CD8-positive, alpha-beta memory T cell (primary cell): ENCODE results near the gene CHML. TPM values are rescaled to one million over a fixed set of nuclear protein-coding genes. Genes with fewer than 3 reads are reported as not detected.

Experiments used
- CTCF ChIA-PET: fragments of 350-600 bp; sonication (Branson Sonifier 250); formaldehyde crosslinking; loops from one replicate; lab custom pipeline; 2021; ENCODE audit warnings: antibody characterized with exemption; lab: Charles Lee
- POLR2A ChIA-PET: fragments of 350-600 bp; sonication (Branson Sonifier 250); formaldehyde crosslinking; loops from one replicate; lab custom pipeline; 2021; ENCODE audit warnings: antibody characterized with exemption; lab: Charles Lee
- DNase-seq, 5 donors: peaks; one replicate each; pipeline versions ENCODE4 v3.0.0 to v3.0.0-alpha.2; 2020 to 2022; ENCODE audit warnings: mixed read lengths in 1 of 5
- H3K27ac ChIP-seq: one replicate; pipeline ENCODE4 v1.7.0; 2013; ENCODE audit warnings: low read depth, mild to moderate bottlenecking, low read length, moderate library complexity
- H3K27me3 ChIP-seq: 2 replicates; pipeline ENCODE4 v1.7.0; 2013; ENCODE audit warnings: low read length, mild to moderate bottlenecking; ENCODE audit not compliant: insufficient read depth, poor library complexity, severe bottlenecking
- H3K36me3 ChIP-seq: 2 replicates; pipeline ENCODE4 v1.7.0; 2013; ENCODE audit warnings: mild to moderate bottlenecking, low read length, moderate library complexity; ENCODE audit not compliant: insufficient read depth
- H3K4me1 ChIP-seq: 2 replicates; pipeline ENCODE4 v1.7.0; 2013; ENCODE audit warnings: mild to moderate bottlenecking, low read length, moderate library complexity; ENCODE audit not compliant: insufficient read depth
- H3K4me3 ChIP-seq: 2 replicates; pipeline ENCODE4 v1.7.0; 2013; ENCODE audit warnings: mild to moderate bottlenecking, low read length
- H3K9me3 ChIP-seq: 2 replicates; pipeline ENCODE4 v1.7.0; 2013; ENCODE audit warnings: mild to moderate bottlenecking, low read length
- H3K27ac Mint-ChIP-seq, 8 donors: one replicate each; pipeline ENCODE4 v1.8.0; 2020 to 2021; ENCODE audit warnings: mixed read lengths in 8 of 8, mild to moderate bottlenecking in 6 of 8, inconsistent platforms in 3 of 8, moderate library complexity in 3 of 8
- H3K27me3 Mint-ChIP-seq, 2 donors: one replicate each; pipeline ENCODE4 v1.8.0; 2020 to 2021; ENCODE audit warnings: mixed read lengths in 2 of 2, mild to moderate bottlenecking in 1 of 2, moderate library complexity in 1 of 2
- H3K36me3 Mint-ChIP-seq, 3 donors: one replicate each; pipeline ENCODE4 v1.8.0; 2020 to 2021; ENCODE audit warnings: mixed read lengths in 3 of 3, inconsistent platforms in 1 of 3, mild to moderate bottlenecking in 1 of 3
- H3K4me1 Mint-ChIP-seq, 3 donors: one replicate each; pipeline ENCODE4 v1.8.0; 2020 to 2021; ENCODE audit warnings: mixed read lengths in 3 of 3, inconsistent platforms in 1 of 3, mild to moderate bottlenecking in 1 of 3
- H3K4me3 Mint-ChIP-seq, 7 donors: one replicate each; pipeline ENCODE4 v1.8.0; 2020 to 2021; ENCODE audit warnings: mixed read lengths in 7 of 7, mild to moderate bottlenecking in 6 of 7, moderate library complexity in 4 of 7, inconsistent platforms in 2 of 7
- H3K9me3 Mint-ChIP-seq, 5 donors: one replicate each; pipeline ENCODE4 v1.8.0; 2020 to 2022; ENCODE audit warnings: mixed read lengths in 5 of 5, mild to moderate bottlenecking in 3 of 5, moderate library complexity in 2 of 5, inconsistent platforms in 1 of 5
- polyA plus RNA-seq: library from polyadenylated mRNA; unstranded; fragments of 300-500 nt; fragmentation: Illumina TruSeq; gene quantifications from one replicate; pipeline ENCODE4 v1.2.3, GENCODE V29; 2021
- total RNA-seq, 2 experiments: library from RNA; stranded (reverse); gene quantifications; one replicate each; pipeline ENCODE4 v1.2.3, GENCODE V29; 2021

CHML gene
- total and polyA plus RNA-seq, 3 experiments from 2014 or later, result 3.9 to 21.6 (median 20.3) TPM

DNA sequence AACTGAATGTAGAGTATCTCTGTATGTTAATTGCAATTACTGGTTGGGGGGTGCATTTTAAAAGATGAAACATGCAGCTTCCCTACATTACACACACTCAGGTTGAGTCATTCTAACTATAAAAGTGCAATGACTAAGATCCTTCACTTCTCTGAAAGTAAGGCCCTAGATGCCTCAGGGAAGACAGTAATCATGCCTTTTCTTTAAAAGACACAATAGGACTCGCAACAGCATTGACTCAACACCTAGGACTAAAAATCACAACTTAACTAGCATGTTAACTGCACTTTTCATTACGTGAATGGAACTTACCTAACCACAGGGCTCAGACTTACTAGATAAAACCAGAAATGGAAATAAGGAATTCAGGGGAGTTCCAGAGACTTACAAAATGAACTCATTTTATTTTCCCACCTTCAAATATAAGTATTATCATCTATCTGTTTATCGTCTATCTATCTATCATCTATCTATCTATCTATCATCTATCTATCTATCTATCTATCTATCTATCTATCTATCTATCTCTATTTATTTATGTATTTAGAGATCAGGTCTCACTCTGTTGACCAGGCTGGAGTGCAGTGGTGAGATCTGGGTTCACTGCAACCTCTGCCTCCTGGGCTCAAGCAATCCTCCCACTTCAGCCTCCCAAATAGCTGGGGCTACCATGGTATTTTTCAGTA lies 47.8 kb downstream of the CHML start:
- H3K4me1 Mint-ChIP-seq, result no peaks in the 10 kb centered on the region
- Histone ChIP-seq H3K4me3 (no peak overlapping the region), H3K27ac (no peak overlapping the region), H3K9me3 (no peaks in the 10 kb centered on the region), H3K36me3 (no peaks in the 10 kb centered on the region), H3K27me3 (no peaks in the 10 kb centered on the region), H3K4me1 (no peaks in the 10 kb centered on the region)
- no peak overlapping the region for H3K4me3 Mint-ChIP-seq
- CTCF ChIA-PET, result no interaction called here
- peaks cover 4 to 17% (median 13%) of the 10 kb centered on the region in 3 donors for H3K36me3 Mint-ChIP-seq
- no peaks in the 10 kb centered on the region for H3K9me3 Mint-ChIP-seq
- H3K27me3 Mint-ChIP-seq, result no peaks in the 10 kb centered on the region
- POLR2A ChIA-PET, result no interaction called here
- no peak for DNase-seq
- no peak overlapping the region for H3K27ac Mint-ChIP-seq

DNA sequence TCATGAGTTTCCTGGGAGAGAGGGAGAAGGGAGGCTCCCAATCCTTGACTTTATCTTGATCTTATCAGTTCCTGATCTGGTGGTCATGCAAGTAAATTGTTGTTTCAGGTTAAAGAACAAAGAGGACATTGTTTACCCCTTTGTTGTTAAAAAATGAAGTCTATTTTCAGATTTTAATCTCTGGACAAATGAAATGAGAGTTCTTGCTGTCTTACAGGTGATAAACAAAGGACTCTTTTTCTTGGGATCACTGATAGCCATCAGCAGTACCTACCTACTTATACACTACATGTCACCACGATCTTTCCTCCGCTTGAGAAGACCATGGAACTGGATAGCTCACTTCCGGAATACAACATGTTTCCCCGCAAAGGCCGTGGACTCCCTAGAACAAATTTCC lies 48.4 kb downstream of the CHML start:
- Histone ChIP-seq H3K27me3 (no peaks in the 10 kb centered on the region), H3K4me3 (no peak overlapping the region), H3K27ac (no peak overlapping the region), H3K9me3 (no peaks in the 10 kb centered on the region), H3K4me1 (no peaks in the 10 kb centered on the region), H3K36me3 (no peaks in the 10 kb centered on the region)
- Mint-ChIP-seq H3K9me3 (no peaks in the 10 kb centered on the region), H3K27ac (no peak overlapping the region), H3K36me3 (peaks cover 4 to 16% (median 13%) of the 10 kb centered on the region in 3 donors), H3K4me1 (no peaks in the 10 kb centered on the region), H3K27me3 (no peaks in the 10 kb centered on the region), H3K4me3 (no peak overlapping the region)
- ChIA-PET POLR2A (no interaction called here), CTCF (no interaction called here)
- no peak for DNase-seq

DNA sequence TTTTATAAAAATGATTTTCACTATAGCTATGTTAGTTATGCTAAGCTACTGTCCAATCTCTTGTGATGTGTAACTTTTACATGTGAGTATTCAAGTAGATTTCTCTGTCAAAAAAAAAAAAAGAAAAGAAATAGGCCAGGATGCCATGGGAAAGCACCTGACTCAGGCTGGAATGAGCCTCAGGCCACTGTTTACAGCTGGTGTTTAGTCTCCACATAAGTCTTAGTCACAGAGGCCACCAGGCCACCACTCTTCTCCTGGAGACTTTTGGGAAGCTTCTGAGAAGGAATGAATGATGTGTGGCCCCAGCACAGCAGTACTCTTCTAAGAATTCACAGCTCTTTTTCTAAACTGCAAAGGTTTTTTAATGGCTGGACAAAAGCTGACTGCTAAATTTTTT lies 48.9 kb downstream of the CHML start:
- H3K27me3 ChIP-seq, result no peaks in the 10 kb centered on the region
- H3K4me1 Mint-ChIP-seq, result no peaks in the 10 kb centered on the region
- DNase-seq, result no peak
- no peak overlapping the region for H3K4me3 Mint-ChIP-seq
- POLR2A ChIA-PET, result no interaction called here
- H3K36me3 ChIP-seq, result no peaks in the 10 kb centered on the region
- no peak overlapping the region for H3K27ac ChIP-seq
- no peaks in the 10 kb centered on the region for H3K27me3 Mint-ChIP-seq
- no peaks in the 10 kb centered on the region for H3K9me3 Mint-ChIP-seq
- H3K4me3 ChIP-seq, result no peak overlapping the region
- no peaks in the 10 kb centered on the region for H3K9me3 ChIP-seq
- H3K27ac Mint-ChIP-seq, result no peak overlapping the region
- no peaks in the 10 kb centered on the region for H3K4me1 ChIP-seq
- CTCF ChIA-PET, result no interaction called here
- peaks cover 4 to 16% (median 12%) of the 10 kb centered on the region in 3 donors for H3K36me3 Mint-ChIP-seq

DNA sequence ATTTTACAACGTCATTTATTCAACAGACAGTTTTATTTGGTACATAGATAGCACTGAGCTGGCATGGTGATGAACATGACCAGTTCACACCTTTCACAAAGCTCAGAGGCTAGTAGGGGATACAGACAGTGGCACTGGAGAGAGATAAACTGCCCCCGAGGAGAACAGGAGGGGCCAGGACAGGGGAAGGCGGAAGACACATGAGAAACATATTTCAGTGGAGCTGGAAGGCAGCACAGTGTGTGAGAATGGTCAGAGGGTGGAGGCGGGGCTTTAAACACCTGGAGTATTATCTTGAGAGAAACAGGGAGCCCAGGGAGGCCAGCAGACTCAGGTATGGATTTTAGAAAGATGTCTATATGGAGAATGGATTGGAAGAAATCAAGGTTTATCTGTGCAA lies 49.5 kb downstream of the CHML start:
- Histone ChIP-seq H3K9me3 (no peaks in the 10 kb centered on the region), H3K4me1 (no peaks in the 10 kb centered on the region), H3K36me3 (no peaks in the 10 kb centered on the region), H3K27me3 (no peaks in the 10 kb centered on the region), H3K27ac (no peak overlapping the region), H3K4me3 (no peak overlapping the region)
- POLR2A ChIA-PET, result no interaction called here
- no peaks in the 10 kb centered on the region for H3K4me1 Mint-ChIP-seq
- no peaks in the 10 kb centered on the region for H3K9me3 Mint-ChIP-seq
- no peaks in the 10 kb centered on the region for H3K27me3 Mint-ChIP-seq
- peaks cover 4 to 14% (median 10%) of the 10 kb centered on the region in 3 donors for H3K36me3 Mint-ChIP-seq
- CTCF ChIA-PET, result no interaction called here
- no peak overlapping the region for H3K27ac Mint-ChIP-seq
- no peak overlapping the region for H3K4me3 Mint-ChIP-seq
- DNase-seq, result no peak

Other genes with a start within 250 kb of the CHML start
- gene FH, start 120.6 kb downstream of the CHML start, total RNA-seq, result 100 to 1,000 TPM in 1 of 2 experiments, 10 to 100 TPM in 1; 99.8 to 101 TPM
- 27.2 TPM for gene FH, start 120.6 kb downstream of the CHML start, polyA plus RNA-seq
- gene KMO, start 108.0 kb downstream of the CHML start, total RNA-seq, result 1 to 10 TPM in 1 of 2 experiments, under 1 TPM in 1; 0.60 to 1.4 TPM
- 0.06 TPM for gene KMO, start 108.0 kb downstream of the CHML start, polyA plus RNA-seq
- gene OPN3, start within 50 bp of the CHML start, total RNA-seq, result 1 to 10 TPM; 6.7 to 7.0 TPM
- 17.6 TPM for gene OPN3, start within 50 bp of the CHML start, polyA plus RNA-seq
- not detected for gene WDR64, start 11.9 kb upstream of the CHML start, total RNA-seq
- gene WDR64, start 11.9 kb upstream of the CHML start, polyA plus RNA-seq, result 0.48 TPM
- 10 to 100 TPM; 65.8 to 76.1 TPM for gene EXO1, start 207.8 kb upstream of the CHML start, total RNA-seq
- 0.49 TPM for gene EXO1, start 207.8 kb upstream of the CHML start, polyA plus RNA-seq